Endothelial cell of umbilical vein (primary cell): ENCODE data around the gene TBC1D9B. TPM values are rescaled to one million over a fixed set of nuclear protein-coding genes. Genes with fewer than 3 reads are reported as not detected.

Experiments used
- BruUV-seq: library from RNA; stranded (reverse); fragments of 400-500 nt; replicated peaks from 2 replicates; lab custom pipeline; 2021; lab: Mats Ljungman, UMichigan
- CTCF ChIA-PET: fragments of 300-600, 350-600 bp; sonication (Branson Sonifier 250); formaldehyde crosslinking; loops from one replicate; lab custom pipeline; 2021; ENCODE audit warnings: antibody characterized with exemption, inconsistent platforms; lab: Charles Lee
- POLR2A ChIA-PET: fragments of 300-600, 350-600 bp; sonication (Branson Sonifier 250); formaldehyde crosslinking; loops from one replicate; lab custom pipeline; 2021; ENCODE audit warnings: antibody characterized with exemption, inconsistent platforms; lab: Charles Lee
- DNase-seq: peaks from one replicate; pipeline ENCODE4 v3.0.0-alpha.2; 2011; ENCODE audit warnings: low read depth, low spot score
- FAIRE-seq: peaks from 2 replicates; lab custom pipeline; 2011; peaks lifted over from hg19 to GRCh38; lab: Jason Lieb, UNC
- H2AFZ ChIP-seq: 2 replicates; pipeline ENCODE4 v1.6.0; 2012; ENCODE audit warnings: low read depth, low read length, control low read depth, inconsistent platforms
- H3K27ac ChIP-seq: 2 replicates; pipeline ENCODE4 v1.5.1; 2011; ENCODE audit warnings: low read depth, mild to moderate bottlenecking, control low read depth, low read length, moderate library complexity; ENCODE audit not compliant: insufficient read depth
- H3K27me3 ChIP-seq, 2 experiments: 2 replicates each; pipeline versions ENCODE4 v1.6.0 to v1.6.1; 2011; ENCODE audit warnings: low read length in 2 of 2, mixed read lengths in 1 of 2; ENCODE audit not compliant: control insufficient read depth in 2 of 2, insufficient read depth in 2 of 2
- H3K36me3 ChIP-seq, 2 experiments: 2 replicates in 1 of 2; 3 replicates in 1 of 2; pipeline ENCODE4 v1.5.1; 2011; ENCODE audit warnings: low read length in 2 of 2, mild to moderate bottlenecking in 1 of 2, moderate library complexity in 1 of 2; ENCODE audit not compliant: control insufficient read depth in 2 of 2, insufficient read depth in 2 of 2; ENCODE audit errors: extremely low read depth in 1 of 2
- H3K4me1 ChIP-seq: 3 replicates; pipeline ENCODE4 v1.5.1; 2011; ENCODE audit warnings: mild to moderate bottlenecking, low read length; ENCODE audit not compliant: control insufficient read depth, insufficient read depth; ENCODE audit errors: extremely low read depth
- H3K4me2 ChIP-seq: 2 replicates; pipeline ENCODE4 v1.6.1; 2011; ENCODE audit warnings: low read length, control low read depth, mixed read lengths; ENCODE audit not compliant: insufficient read depth
- H3K4me3 ChIP-seq, 3 experiments: fragments of 200-600 bp in 1 of 3; sonication (generic), shearing (Covaris generic) in 1 of 3; replicated peaks in 1 of 3; 2 replicates each; pipeline ENCODE4 v1.5.1; 2011 to 2016; ENCODE audit warnings: control low read depth in 3 of 3, low read length in 3 of 3, mild to moderate bottlenecking in 2 of 3, inconsistent platforms in 1 of 3, low read depth in 1 of 3, moderate library complexity in 1 of 3; ENCODE audit not compliant: insufficient read depth in 1 of 3
- H3K79me2 ChIP-seq: 2 replicates; pipeline ENCODE4 v1.6.0; 2012; ENCODE audit warnings: low read length, inconsistent platforms; ENCODE audit not compliant: control insufficient read depth, insufficient read depth
- H3K9ac ChIP-seq: replicated peaks from 2 replicates; pipeline ENCODE3; 2011; ENCODE audit warnings: low read length, control low read depth; ENCODE audit not compliant: insufficient read depth; ENCODE audit errors: extremely low read depth
- H3K9me1 ChIP-seq: replicated peaks from 3 replicates; pipeline ENCODE4 v1.6.0; 2011; ENCODE audit warnings: mild to moderate bottlenecking, low read length; ENCODE audit not compliant: control insufficient read depth, insufficient read depth; ENCODE audit errors: extremely low read depth
- H3K9me3 ChIP-seq: replicated peaks from 2 replicates; pipeline ENCODE4 v1.5.1; 2012; ENCODE audit warnings: low read length, inconsistent platforms; ENCODE audit not compliant: control insufficient read depth, insufficient read depth
- H4K20me1 ChIP-seq: replicated peaks from 2 replicates; pipeline ENCODE3; 2011; ENCODE audit warnings: mild to moderate bottlenecking, low read length; ENCODE audit not compliant: control insufficient read depth, insufficient read depth; ENCODE audit errors: extremely low read depth
- CTCF ChIP-seq, 2 donors: IDR thresholded peaks; 1 replicate in 1 of 2; 2 replicates in 1 of 2; pipeline ENCODE4 v1.5.1; 2011; ENCODE audit warnings: low read length in 2 of 2, mild to moderate bottlenecking in 2 of 2, moderate library complexity in 2 of 2, control low read depth in 1 of 2, inconsistent platforms in 1 of 2, low read depth in 1 of 2; ENCODE audit not compliant: insufficient read depth in 1 of 2; ENCODE audit errors: extremely low read depth in 1 of 2
- EZH2 ChIP-seq: IDR thresholded peaks from 2 replicates; pipeline ENCODE4 v1.6.1; 2012; ENCODE audit warnings: borderline replicate concordance, low read depth, mild to moderate bottlenecking, moderate library complexity, low read length, inconsistent platforms; ENCODE audit not compliant: severe bottlenecking
- FOS ChIP-seq: IDR thresholded peaks from 2 replicates; pipeline ENCODE4 v1.6.1; 2011; ENCODE audit warnings: mild to moderate bottlenecking, low read length, moderate library complexity, borderline replicate concordance; ENCODE audit not compliant: insufficient read depth
- GATA2 ChIP-seq: IDR thresholded peaks from 2 replicates; pipeline ENCODE4 v1.7.0; 2011; ENCODE audit warnings: low read depth, mild to moderate bottlenecking, moderate library complexity, mixed read lengths, low read length; ENCODE audit not compliant: insufficient read length, insufficient read depth
- JUN ChIP-seq: IDR thresholded peaks from 2 replicates; pipeline ENCODE4 v1.6.1; 2011; ENCODE audit warnings: borderline replicate concordance, low read depth; ENCODE audit not compliant: insufficient read length, insufficient read depth
- MAX ChIP-seq: IDR thresholded peaks from 2 replicates; pipeline ENCODE4 v1.6.1; 2011; ENCODE audit not compliant: insufficient read depth, insufficient read length
- MYC ChIP-seq: IDR thresholded peaks from one replicate; pipeline ENCODE4 v1.6.1; 2011; ENCODE audit warnings: mild to moderate bottlenecking, low read depth, low read length
- POLR2A ChIP-seq: IDR thresholded peaks from 2 replicates; pipeline ENCODE4 v1.6.1; 2012; ENCODE audit warnings: low read depth, mild to moderate bottlenecking, control low read depth, low read length
- POLR2AphosphoS5 ChIP-seq: IDR thresholded peaks from 2 replicates; pipeline ENCODE4 v1.6.1; 2012; ENCODE audit warnings: low read depth, mild to moderate bottlenecking, control low read depth, low read length, moderate library complexity; ENCODE audit not compliant: insufficient read depth
- dilution Hi-C: fragments of 300-500 bp; cut with MboI; formaldehyde crosslinking; loops from one replicate; pipeline ENCODE4 v1.15.0; 2019; ENCODE audit warnings: low sequenced_read_pairs; ENCODE audit not compliant: extremely low pct_ligation_motif_present
- intact Hi-C: fragments of 100-400 bp; cut with micrococcal nuclease; formaldehyde crosslinking; loops from one replicate; pipeline ENCODE4 v1.10.0; 2022
- polyA plus RNA-seq, 4 experiments: library from polyadenylated mRNA; depleted of rRNA in 3 of 4; stranded (reverse) in 3 of 4; unstranded in 1 of 4; fragments of >200 nt; gene quantifications; 2 replicates each; pipeline versions ENCODE4 v1.2.1 to v1.2.3, GENCODE V29; 2011 to 2012; ENCODE audit warnings: missing spikeins in 1 of 4
- total RNA-seq: library from RNA; stranded (reverse); gene quantifications from 2 replicates; pipeline ENCODE4 v1.2.3, GENCODE V29; 2021

TBC1D9B gene
- total and polyA plus RNA-seq, 2 donors (not counting 3 experiments of a cell fraction or from before 2014, with no cell fraction given) = 82.8 to 150 TPM

- ChIA-PET CTCF (interaction anchor here (1.8 kb wide), 1 partner anchor 15 kb away, joined by 5 read pairs; no protein-coding TSS in a partner anchor), POLR2A (no interaction called here)
- BruUV-seq = no TSS peak
- H3K79me2 ChIP-seq = peaks cover 19% of the 10 kb centered on the region
- no peaks in the 10 kb centered on the region for H3K9me3 ChIP-seq
- no peak overlapping the region for H3K27ac ChIP-seq
- no peak overlapping the region for H3K9ac ChIP-seq
- FAIRE-seq (no peak), DNase-seq (no peak)
- peak overlapping the region in 1 of 3 experiments; percentile 42 for H3K4me3 ChIP-seq
- peak overlapping the region; percentile 8 for H3K4me2 ChIP-seq
- dilution Hi-C loops = no loop called here
- intact Hi-C loops = loop anchor here (5.0 kb wide), 1 partner anchor 195 kb away; the partner anchor contains the start of gene HNRNPH1
- TF ChIP-seq FOS = no peak
- no peak for TF ChIP-seq CTCF (IDR thresholded peaks at IDR 0.05; ENCODE audit: extremely low read depth in 1 of 2, insufficient read depth in 1 of 2, low read depth in 1 of 2, low read length in 2 of 2)
- TF ChIP-seq POLR2A = no peak
- no peak for TF ChIP-seq JUN
- no peak for TF ChIP-seq POLR2AphosphoS5
- TF ChIP-seq EZH2 = no peak
- no peak for TF ChIP-seq MAX
- no peak for TF ChIP-seq GATA2
- TF ChIP-seq MYC = no peak
- H3K4me1 ChIP-seq = peaks cover 29% of the 10 kb centered on the region
- peak overlapping the region; percentile 49 for H2AFZ ChIP-seq
- H3K9me1 ChIP-seq = no peaks in the 10 kb centered on the region
- peaks cover 0 to 2% of the 10 kb centered on the region in 2 experiments for H3K36me3 ChIP-seq
- peaks cover 5% of the 10 kb centered on the region for H4K20me1 ChIP-seq
- H3K27me3 ChIP-seq = no peaks in the 10 kb centered on the region
Observed at GRCh38 chr5:179817470-179817840, 90.2 kb downstream of the TBC1D9B start.
